Caki2 (cell line): Measurements from ENCODE around the gene RAB5IF. TPM values are rescaled to one million over a fixed set of nuclear protein-coding genes. Genes with fewer than 3 reads are reported as not detected.
"Not testable (repeated sequence)": the region's sequence is repeated elsewhere in the genome, so short reads cannot be mapped to it uniquely, and the experiment has no call there.

Experiments used
- DNase-seq: peaks from one replicate; pipeline ENCODE4 v3.0.0-alpha.2; 2015; ENCODE audit warnings: low read depth
- in situ Hi-C: cut with HindIII; loops from 2 replicates; pipeline ENCODE4 v1.10.0; 2016; ENCODE audit warnings: low sequenced_read_pairs, low pct_unique_long_range_greater_than_20kb, mixed read lengths
- total RNA-seq: library from RNA; depleted of rRNA; stranded (reverse); fragments of >200 nt; shearing (Covaris generic); gene quantifications from 2 replicates; pipeline ENCODE4 v1.2.3, GENCODE V29; 2014; ENCODE audit warnings: low replicate concordance

The RAB5IF gene
- total RNA-seq, 1 experiment from 2014 or later, result 423 TPM

DNA sequence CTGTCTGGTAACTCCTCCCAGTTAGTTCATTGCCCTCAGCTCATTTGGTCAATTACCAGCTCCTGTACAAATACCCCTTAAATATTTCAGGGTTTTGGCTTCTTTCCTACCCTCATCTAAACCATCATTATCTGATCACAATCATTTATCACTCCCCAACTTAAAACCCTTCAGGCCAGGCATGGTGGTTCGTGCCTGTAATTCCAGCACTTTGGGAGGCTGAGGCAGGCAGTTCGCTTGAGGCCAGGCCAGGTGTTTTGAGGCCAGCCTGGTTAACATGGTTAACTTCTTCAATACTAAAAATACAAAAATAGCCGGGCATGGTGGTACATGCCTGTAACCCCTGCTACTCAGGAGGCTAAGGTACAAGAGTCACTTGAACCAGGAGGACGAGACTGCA is 22.8 kb upstream of the RAB5IF start:
- in situ Hi-C loops, result no loop called here
- DNase-seq, result no peak

GRCh38 chr20:36584018-36584481 is 21.5 kb upstream of the RAB5IF start:
- no peak for DNase-seq
- in situ Hi-C loops, result no loop called here

GRCh38 chr20:36585410-36586125 is 20.0 kb upstream of the RAB5IF start:
- peak; percentile 58 for DNase-seq
- in situ Hi-C loops, result no loop called here

GRCh38 chr20:36587388-36588070 is 18.1 kb upstream of the RAB5IF start:
- no peak for DNase-seq
- in situ Hi-C loops, result no loop called here

GRCh38 chr20:36591281-36591680 is 14.3 kb upstream of the RAB5IF start:
- DNase-seq, result no peak
- in situ Hi-C loops, result no loop called here

GRCh38 chr20:36591854-36592641 is 13.5 kb upstream of the RAB5IF start:
- DNase-seq, result no peak

GRCh38 chr20:36593347-36593929 is 12.1 kb upstream of the RAB5IF start:
- in situ Hi-C loops, result no loop called here
- DNase-seq, result no peak

More at GRCh38 chr20:36591854-36592641, 13.5 kb upstream of the RAB5IF start:
- in situ Hi-C loops, result no loop called here

GRCh38 chr20:36599912-36600345 is 5.7 kb upstream of the RAB5IF start:
- in situ Hi-C loops, result no loop called here
- DNase-seq, result no peak

GRCh38 chr20:36601540-36601939 is 4.0 kb upstream of the RAB5IF start:
- DNase-seq, result no peak
- in situ Hi-C loops, result no loop called here

- in situ Hi-C loops, result no loop called here
- DNase-seq, result no peak
These were observed 604 bp upstream of the RAB5IF start for GRCh38 chr20:36604952-36605398.

DNA sequence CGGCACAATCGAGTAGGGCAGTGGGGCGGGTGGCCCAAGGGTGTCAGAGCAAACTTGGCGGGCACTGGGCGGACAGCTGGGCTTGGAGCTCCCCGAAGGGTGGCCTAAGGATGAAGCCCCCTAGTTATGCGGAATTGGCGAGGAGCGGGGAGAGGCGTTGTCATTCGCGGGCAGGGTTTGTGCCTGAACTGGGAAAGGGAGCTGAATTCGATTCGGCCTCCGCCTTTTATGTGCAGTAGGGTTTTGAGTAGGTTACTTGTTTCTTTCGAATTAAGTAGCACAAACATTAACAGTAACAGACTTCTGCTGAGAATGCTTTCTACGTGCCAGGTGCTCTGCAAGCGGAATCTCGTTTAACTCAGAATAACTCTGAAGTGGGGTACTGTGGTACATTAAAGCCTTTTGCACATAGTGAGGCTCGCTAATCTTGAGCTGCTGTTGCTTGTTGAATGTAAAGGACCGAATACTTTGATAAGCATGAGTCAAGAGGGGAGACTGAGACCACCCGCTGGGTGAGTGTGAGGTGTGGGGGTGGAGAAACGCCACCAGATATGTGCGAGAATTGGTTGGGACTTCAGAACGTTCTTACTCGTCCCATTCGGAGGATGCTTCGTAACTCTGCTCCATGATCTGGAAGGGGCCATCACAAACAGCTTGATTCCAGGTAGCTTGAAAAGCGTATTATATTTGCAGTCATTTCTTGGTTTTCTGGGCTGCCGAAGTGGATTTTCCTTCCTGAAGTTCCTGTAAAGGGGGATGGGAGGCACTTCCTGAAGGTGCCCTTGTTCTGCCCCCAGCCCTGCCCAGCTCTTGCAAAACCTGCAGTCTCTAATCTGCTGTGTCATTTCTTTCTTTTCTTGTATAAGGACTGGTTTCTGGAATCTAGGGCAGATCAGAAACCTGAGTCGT is 833 bp downstream of the RAB5IF start:
- peak; percentile 53 for DNase-seq
- in situ Hi-C loops, result no loop called here

DNA sequence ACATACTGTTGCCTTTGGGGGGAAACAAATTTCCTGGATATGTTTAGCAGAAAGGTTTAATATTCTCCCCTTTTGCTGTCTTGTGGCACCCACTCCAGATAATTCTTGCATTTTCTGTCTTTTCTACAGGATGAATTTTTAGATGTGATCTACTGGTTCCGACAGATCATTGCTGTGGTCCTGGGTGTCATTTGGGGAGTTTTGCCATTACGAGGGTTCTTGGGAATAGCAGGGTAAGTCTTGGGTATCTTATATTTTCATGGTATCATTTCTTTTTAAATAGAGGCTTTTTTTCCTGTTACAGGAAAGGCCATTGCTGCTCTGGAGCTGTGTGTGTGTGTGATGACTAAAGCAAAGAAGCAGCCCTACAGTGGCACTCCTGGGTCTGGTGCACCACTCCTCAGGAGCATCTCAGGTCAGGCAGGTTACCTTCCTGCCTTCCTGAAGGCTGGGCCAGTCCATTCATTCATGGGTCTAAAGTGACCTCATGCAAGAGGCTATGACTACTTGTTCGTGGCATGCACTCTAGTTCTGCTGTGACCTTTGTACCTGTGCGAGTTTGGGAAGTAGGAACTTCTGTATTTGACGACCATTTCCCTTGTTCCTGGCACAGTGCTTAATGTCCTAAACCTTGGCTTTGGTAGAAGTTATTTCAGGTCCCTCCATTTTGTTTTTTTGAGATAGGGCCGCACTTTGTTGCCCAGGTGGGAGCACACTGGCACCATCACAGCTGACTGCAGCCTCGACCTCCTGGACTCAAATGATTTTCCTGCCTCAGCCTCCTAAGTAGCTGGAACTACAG is 2.2 kb downstream of the RAB5IF start:
- peak; percentile 54 for DNase-seq

DNA sequence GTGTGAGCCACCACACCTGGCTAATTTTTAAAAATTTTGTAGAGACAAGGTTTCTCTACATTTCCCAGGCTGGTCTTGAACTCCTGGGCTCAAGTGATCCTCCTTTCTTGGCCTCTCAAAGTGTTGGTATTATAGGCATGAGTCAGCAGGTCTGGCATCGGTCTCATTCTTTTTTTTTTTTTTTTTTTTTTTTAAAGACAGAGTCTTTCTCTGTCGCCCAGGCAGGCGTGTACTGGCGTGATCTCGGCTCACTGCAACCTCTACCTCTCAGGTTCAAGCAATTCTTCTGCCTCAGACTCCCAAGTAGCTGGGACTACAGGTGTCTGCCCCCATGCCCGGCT is 2.8 kb downstream of the RAB5IF start:
- in situ Hi-C loops, result not testable (repeated sequence)
- peak; percentile 33 for DNase-seq

More for the DNA sequence above, 2.2 kb downstream of the RAB5IF start:
- in situ Hi-C loops, result no loop called here

GRCh38 chr20:36611625-36612024 is 6.0 kb downstream of the RAB5IF start:
- no peak for DNase-seq
- in situ Hi-C loops, result no loop called here

DNA sequence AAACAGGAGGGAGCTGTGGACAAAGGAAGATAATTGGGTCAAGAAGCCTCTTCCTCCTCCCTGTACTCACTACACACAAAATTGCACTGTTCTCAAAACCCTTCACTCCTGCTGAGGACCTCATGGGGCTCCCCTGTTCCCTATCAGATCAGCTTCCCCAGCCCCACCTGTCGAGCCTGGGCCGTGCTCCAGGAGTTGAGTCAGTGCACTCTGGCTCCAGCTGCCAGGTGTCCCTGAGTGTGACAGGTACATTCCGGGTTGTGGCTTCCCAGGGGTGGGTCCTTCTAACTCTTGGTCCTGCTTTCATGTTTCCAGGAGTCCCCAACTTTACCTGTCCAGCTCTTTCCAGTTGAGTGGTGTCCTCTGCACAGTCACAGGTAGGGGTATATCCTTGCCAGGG is 8.4 kb downstream of the RAB5IF start:
- in situ Hi-C loops, result no loop called here
- DNase-seq, result no peak

DNA sequence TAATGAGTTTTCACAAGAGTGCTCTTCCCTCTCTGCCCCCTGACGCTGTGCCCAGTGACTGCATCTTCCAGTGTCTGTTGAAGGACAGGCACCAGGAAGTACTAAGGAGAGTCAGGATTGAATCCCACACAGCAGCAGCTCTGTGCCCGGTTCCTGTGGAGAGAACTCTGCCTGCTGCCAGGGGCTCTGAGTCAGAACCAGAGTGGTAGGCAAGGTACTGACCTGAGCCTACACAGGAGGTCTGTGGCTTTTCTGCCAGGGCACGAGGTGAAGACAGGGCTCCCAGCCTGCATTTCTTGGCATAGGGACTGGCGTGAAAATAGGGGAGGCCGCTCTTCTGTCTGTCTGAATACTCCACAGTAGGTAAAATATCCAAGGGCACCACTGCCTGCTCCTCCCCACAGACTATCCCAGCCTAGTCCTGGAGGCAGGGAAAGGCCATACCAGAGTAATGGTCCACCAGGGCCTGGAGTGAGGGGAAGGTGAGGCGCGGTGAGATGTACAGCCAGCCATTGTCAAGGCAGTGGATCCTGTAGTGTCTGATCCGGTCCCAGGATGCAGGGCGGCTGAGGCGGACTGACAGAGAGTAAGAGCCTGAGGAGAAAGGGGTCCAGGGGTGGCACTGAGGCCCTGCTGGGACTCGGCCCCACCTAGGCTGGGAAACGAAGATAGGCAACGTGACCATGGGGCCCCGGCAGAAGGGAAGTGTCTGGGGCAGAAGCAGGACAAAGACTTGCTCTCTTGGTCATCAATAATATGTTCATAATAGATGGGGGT is 9.4 kb downstream of the RAB5IF start:
- DNase-seq, result no peak
- in situ Hi-C loops, result no loop called here
